ENCODE measurements around the gene FAM20B.

Gene FAM20B

GRCh38 chr1:179053486-179053885 lies 27.8 kb downstream of the FAM20B start:
- no peak for DNase-seq

GRCh38 chr1:179055937-179056336 lies 30.2 kb downstream of the FAM20B start:
- DNase-seq = no peak

- no peak for DNase-seq
Measured at GRCh38 chr1:179058487-179059483, 33.1 kb downstream of the FAM20B start.

GRCh38 chr1:179061360-179062282 lies 35.9 kb downstream of the FAM20B start:
- no peak for DNase-seq

- DNase-seq = no peak
Measured at GRCh38 chr1:179066471-179066870, 40.8 kb downstream of the FAM20B start.

- no peak for DNase-seq
Measured at GRCh38 chr1:179077396-179077795, 51.7 kb downstream of the FAM20B start.

GRCh38 chr1:179079113-179079761 lies 53.5 kb downstream of the FAM20B start:
- DNase-seq = peak; percentile 73 to 80

- peak; percentile 59 to 74 for DNase-seq
Measured at GRCh38 chr1:179080866-179081686, 55.4 kb downstream of the FAM20B start.

GRCh38 chr1:179081687-179082332 lies 56.1 kb downstream of the FAM20B start, which contains the start of gene TOR3A:
TOR3A (plus strand) TSS chr1:179082070; CDS start chr1:179082129, 59 bp downstream.
- peak; percentile 82 to 89 for DNase-seq

- DNase-seq = peak; percentile 27 to 30
Measured at GRCh38 chr1:179082333-179082998, 56.8 kb downstream of the FAM20B start.

GRCh38 chr1:179082999-179083335 lies 57.3 kb downstream of the FAM20B start:
- DNase-seq = peak; percentile 40 to 45

- DNase-seq = peak in 1 of 2 donors; percentile 36
Measured at GRCh38 chr1:179083533-179083932, 57.8 kb downstream of the FAM20B start.

- DNase-seq = no peak
Measured at GRCh38 chr1:179087665-179088064, 62.0 kb downstream of the FAM20B start.

- no peak for DNase-seq
Measured at GRCh38 chr1:179089827-179090482, 64.3 kb downstream of the FAM20B start.

GRCh38 chr1:179090522-179090921 lies 64.8 kb downstream of the FAM20B start:
- no peak for DNase-seq

- DNase-seq = no peak
Measured at GRCh38 chr1:179090923-179091322, 65.2 kb downstream of the FAM20B start.

GRCh38 chr1:179091691-179092165 lies 66.0 kb downstream of the FAM20B start:
- no peak for DNase-seq

- DNase-seq = no peak
Measured at GRCh38 chr1:179092896-179093461, 67.3 kb downstream of the FAM20B start.

- DNase-seq = no peak
Measured at GRCh38 chr1:179094818-179095217, 69.1 kb downstream of the FAM20B start.

- no peak for DNase-seq
Measured at GRCh38 chr1:179095377-179095776, 69.7 kb downstream of the FAM20B start.
